Esophagus squamous epithelium (tissue), 5 donors: Measurements from ENCODE around the gene SERTAD4. TPM values are rescaled to one million over a fixed set of nuclear protein-coding genes. Genes with fewer than 3 reads are reported as not detected.

Experiments used
- DNase-seq: peaks from one replicate; lab custom pipeline; 2025; lab: John Stamatoyannopoulos, UW
- H3K27ac ChIP-seq, 4 donors: fragments of 200-600 bp; sonication (generic); one replicate each; pipeline ENCODE4 v1.5.1; 2016 to 2019; ENCODE audit warnings: mild to moderate bottlenecking in 1 of 4
- H3K27me3 ChIP-seq, 4 donors: fragments of 200-600 bp; sonication (generic); 1 replicate in 3 of 4; 2 replicates in 1 of 4; pipeline versions ENCODE4 v1.5.1 to v1.6.0; 2017 to 2021; ENCODE audit warnings: antibody characterized with exemption in 1 of 4
- H3K36me3 ChIP-seq, 3 donors: fragments of 200-600 bp; sonication (generic); one replicate each; pipeline ENCODE4 v1.5.1; 2016 to 2019
- H3K4me1 ChIP-seq, 3 donors: fragments of 200-600 bp; sonication (generic); one replicate each; pipeline ENCODE4 v1.5.1; 2017 to 2019
- H3K4me3 ChIP-seq, 4 donors: fragments of 200-600 bp; sonication (generic); 1 replicate in 3 of 4; 2 replicates in 1 of 4; pipeline ENCODE4 v1.5.1; 2016 to 2019; ENCODE audit warnings: mild to moderate bottlenecking in 2 of 4, moderate library complexity in 1 of 4
- H3K9me3 ChIP-seq, 3 donors: fragments of 200-600 bp; sonication (generic); one replicate each; pipeline ENCODE4 v1.5.1; 2016 to 2019
- POLR2A ChIP-seq, 4 donors: fragments of 450-650 bp; IDR thresholded peaks; one replicate each; pipeline ENCODE4 v1.6.1; 2017; ENCODE audit warnings: antibody characterized with exemption in 4 of 4, mild to moderate bottlenecking in 4 of 4, moderate library complexity in 3 of 4
- WGBS, 2 donors: methylation state at CpG; one replicate each; pipeline ENCODE4 v1.1.5; 2018; 5-methylcytosine and 5-hydroxymethylcytosine counted together
- intact Hi-C: fragments of 100-400 bp; cut with DNase I; formaldehyde crosslinking; loops from one replicate; pipeline ENCODE4 v1.15.0; 2022
- total RNA-seq, 4 donors: library from RNA; depleted of rRNA; stranded (reverse); fragments of >200 nt; gene quantifications; one replicate each; pipeline ENCODE4 v1.1.0, GENCODE V29; 2016
- TF ChIP-seq, protein P1 (sequence below), 6 experiments: fragments of 450-650 bp in 4 of 6; fragments of 200-600 bp in 2 of 6; sonication (generic) in 2 of 6; IDR thresholded peaks; one replicate each; pipeline ENCODE4 v1.5.1; 2016 to 2019; ENCODE audit warnings: antibody characterized with exemption in 6 of 6, mild to moderate bottlenecking in 4 of 6, moderate library complexity in 4 of 6
- donor health status: DM: yes; HTN: yes; CAD: no.

Gene SERTAD4
- total RNA-seq, 4 donors from 2014 or later: 6.9 to 16.8 (median 11.5) TPM

DNA sequence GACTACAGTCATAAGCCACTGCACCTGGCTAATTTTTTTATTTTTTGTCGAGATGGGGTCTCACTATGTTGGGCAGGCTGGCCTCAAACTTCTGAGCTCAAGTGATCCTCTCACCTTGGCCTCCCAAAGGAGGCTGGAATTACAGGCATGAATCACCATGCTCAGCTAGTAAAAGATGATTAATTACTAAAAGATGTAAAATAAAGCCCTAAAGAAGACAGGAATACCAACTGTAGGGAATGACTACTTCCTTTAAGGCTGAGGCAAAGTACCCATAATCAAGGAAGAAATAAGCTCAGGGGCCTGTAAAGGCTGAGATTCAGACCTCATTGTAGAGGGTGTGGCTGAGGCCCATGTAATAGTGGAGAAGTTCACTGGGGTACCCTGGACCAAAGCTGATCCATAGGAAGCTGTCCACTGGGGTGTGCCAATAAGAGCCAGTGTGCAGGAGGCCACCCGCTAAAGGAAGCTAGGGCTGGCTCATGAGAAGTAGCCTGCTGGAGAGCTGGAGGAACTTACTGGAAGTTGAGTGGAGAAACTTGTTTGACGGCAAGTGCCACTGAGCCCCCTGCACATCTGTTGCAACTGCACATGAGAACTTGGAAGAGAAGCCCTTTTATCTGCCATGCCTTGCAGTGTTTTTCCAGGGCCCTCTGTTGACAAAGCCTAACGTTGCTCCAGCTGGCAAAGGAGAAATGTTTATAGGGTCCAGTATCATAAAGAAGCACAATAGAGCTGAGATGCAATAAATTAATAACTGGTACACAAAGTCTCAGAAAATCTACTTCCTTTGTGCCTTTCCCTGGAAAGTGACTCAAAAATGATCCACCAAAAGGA, 17.8 kb upstream of the SERTAD4 start:
- H3K27ac ChIP-seq: no peak overlapping the region
- no peak for DNase-seq
- no peaks in the 10 kb centered on the region for H3K9me3 ChIP-seq
- 66 to 75% methylated on average over 2 to 4 of the region's 4 CpGs for WGBS, 2 donors
- H3K27me3 ChIP-seq: peaks cover 0 to 8% (median 0%) of the 10 kb centered on the region in 4 donors
- intact Hi-C loops: loop anchor here (10.0 kb wide), 1 partner anchor 90 kb away; no protein-coding TSS in a partner anchor
- H3K4me3 ChIP-seq: no peak overlapping the region
- TF ChIP-seq, protein P1, sequence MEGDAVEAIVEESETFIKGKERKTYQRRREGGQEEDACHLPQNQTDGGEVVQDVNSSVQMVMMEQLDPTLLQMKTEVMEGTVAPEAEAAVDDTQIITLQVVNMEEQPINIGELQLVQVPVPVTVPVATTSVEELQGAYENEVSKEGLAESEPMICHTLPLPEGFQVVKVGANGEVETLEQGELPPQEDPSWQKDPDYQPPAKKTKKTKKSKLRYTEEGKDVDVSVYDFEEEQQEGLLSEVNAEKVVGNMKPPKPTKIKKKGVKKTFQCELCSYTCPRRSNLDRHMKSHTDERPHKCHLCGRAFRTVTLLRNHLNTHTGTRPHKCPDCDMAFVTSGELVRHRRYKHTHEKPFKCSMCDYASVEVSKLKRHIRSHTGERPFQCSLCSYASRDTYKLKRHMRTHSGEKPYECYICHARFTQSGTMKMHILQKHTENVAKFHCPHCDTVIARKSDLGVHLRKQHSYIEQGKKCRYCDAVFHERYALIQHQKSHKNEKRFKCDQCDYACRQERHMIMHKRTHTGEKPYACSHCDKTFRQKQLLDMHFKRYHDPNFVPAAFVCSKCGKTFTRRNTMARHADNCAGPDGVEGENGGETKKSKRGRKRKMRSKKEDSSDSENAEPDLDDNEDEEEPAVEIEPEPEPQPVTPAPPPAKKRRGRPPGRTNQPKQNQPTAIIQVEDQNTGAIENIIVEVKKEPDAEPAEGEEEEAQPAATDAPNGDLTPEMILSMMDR (IDR thresholded peaks at IDR 0.05): no peak
- no peak for TF ChIP-seq POLR2A (IDR thresholded peaks at IDR 0.05)
- no peaks in the 10 kb centered on the region for H3K36me3 ChIP-seq
- no peaks in the 10 kb centered on the region for H3K4me1 ChIP-seq

DNA sequence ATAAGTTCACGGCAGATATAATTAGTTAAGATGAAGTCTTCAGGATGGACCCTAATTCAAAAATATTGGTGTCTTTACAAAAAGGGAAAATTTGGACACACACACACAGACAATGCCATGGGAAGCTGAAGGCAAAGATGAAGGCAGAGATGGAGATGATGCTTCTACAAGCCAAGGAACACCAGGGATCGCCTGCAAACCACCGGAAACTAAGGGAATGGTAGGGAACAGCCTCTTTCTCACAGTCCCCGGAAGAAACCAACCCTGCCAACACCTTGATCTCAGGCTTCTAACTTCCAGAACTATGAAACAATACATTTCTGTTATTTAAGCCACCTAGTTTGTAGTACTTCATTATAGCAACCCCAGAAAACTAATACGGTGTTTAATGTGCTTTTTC, 15.1 kb upstream of the SERTAD4 start:
- DNase-seq: no peak
- no peak overlapping the region for H3K4me3 ChIP-seq
- peaks cover 0 to 8% (median 0%) of the 10 kb centered on the region in 4 donors for H3K27me3 ChIP-seq
- no peak for TF ChIP-seq POLR2A (IDR thresholded peaks at IDR 0.05)
- TF ChIP-seq, protein P1 (IDR thresholded peaks at IDR 0.05): no peak
- WGBS, 2 donors: 83 to 85% methylated on average over 5 of the region's 5 CpGs
- intact Hi-C loops: loop anchor here (10.0 kb wide), 1 partner anchor 87 kb away; no protein-coding TSS in a partner anchor
- peaks cover 0 to 6% (median 0%) of the 10 kb centered on the region in 3 donors for H3K4me1 ChIP-seq
- no peaks in the 10 kb centered on the region for H3K9me3 ChIP-seq
- H3K27ac ChIP-seq: no peak overlapping the region
- no peaks in the 10 kb centered on the region for H3K36me3 ChIP-seq

DNA sequence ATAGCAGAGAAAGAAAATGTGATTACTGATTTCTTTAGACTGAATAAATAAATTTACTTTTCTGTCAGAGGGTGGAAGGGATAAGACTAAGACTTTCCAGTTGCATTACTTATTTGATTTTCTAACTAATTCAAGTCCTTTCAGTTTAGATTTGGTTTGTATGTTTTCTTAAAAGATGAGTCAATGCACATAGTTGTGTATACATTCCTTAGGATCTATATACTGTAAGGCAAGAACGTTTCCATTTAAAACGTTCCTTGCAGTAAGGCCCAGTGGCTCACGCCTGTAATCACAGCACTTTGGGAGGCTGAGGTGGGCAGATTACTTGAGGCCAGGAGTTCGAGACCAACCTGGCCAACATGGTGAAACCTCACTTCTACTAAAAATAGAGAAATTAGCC, 14.5 kb upstream of the SERTAD4 start:
- no peak overlapping the region for H3K27ac ChIP-seq
- TF ChIP-seq, protein P1 (IDR thresholded peaks at IDR 0.05): no peak
- TF ChIP-seq POLR2A (IDR thresholded peaks at IDR 0.05): no peak
- 60 to 61% methylated on average over 4 of the region's 4 CpGs for WGBS, 2 donors
- no peak overlapping the region for H3K4me3 ChIP-seq
- peaks cover 0 to 4% (median 0%) of the 10 kb centered on the region in 4 donors for H3K27me3 ChIP-seq
- DNase-seq: no peak
- H3K36me3 ChIP-seq: no peaks in the 10 kb centered on the region
- intact Hi-C loops: loop anchor here (10.0 kb wide), 1 partner anchor 87 kb away; no protein-coding TSS in a partner anchor
- H3K4me1 ChIP-seq: peaks cover 0 to 11% (median 0%) of the 10 kb centered on the region in 3 donors
- H3K9me3 ChIP-seq: no peaks in the 10 kb centered on the region

DNA sequence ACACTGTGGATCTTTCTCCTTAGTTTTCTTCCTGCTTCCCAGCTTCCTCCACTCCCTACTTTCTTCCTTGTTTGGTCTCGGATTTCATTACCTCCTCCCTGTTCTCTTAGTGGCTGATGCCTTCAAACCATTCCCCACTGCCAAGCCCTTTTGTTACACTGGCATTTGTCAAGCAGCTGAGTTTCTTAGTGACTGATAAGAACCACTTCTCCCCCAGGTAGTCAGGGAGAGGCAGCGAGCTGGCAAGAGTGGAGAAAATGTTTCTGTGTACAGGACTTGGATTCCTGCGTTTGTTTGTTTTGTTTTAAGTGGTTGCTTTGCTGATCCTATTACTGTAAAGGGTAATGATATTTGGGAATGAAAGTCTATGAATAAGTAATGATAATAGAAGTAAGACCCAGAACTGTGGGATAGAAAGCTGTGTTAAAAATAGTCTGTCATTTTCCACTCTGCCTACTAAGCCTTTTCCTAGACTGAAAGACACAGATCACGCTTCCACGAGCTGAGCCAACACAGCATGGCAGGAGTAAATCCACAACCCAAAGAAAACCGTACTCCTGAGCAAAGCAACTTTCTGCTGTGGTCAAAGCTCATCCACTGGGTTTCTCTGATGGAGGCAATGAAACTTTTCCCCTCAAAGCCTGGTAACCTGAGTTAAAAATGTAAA, 10.1 kb upstream of the SERTAD4 start:
- TF ChIP-seq, protein P1 (IDR thresholded peaks at IDR 0.05): no peak
- no peak for TF ChIP-seq POLR2A (IDR thresholded peaks at IDR 0.05)
- Histone ChIP-seq H3K4me3 (no peak overlapping the region), H3K27me3 (no peaks in the 10 kb centered on the region), H3K4me1 (peaks cover 0 to 11% (median 0%) of the 10 kb centered on the region in 3 donors), H3K36me3 (no peaks in the 10 kb centered on the region), H3K9me3 (no peaks in the 10 kb centered on the region), H3K27ac (peak overlapping the region in 1 of 4 donors; percentile 26)
- DNase-seq: no peak
- intact Hi-C loops: no loop called here
- 7 to 52% methylated on average over 5 to 6 of the region's 6 CpGs for WGBS, 2 donors
